Parathyroid adenoma (tissue), 2 donors: ENCODE data around the gene PAXX.
A peak's percentile ranks its signal among the peaks of the same experiment; 100 is the strongest.

Source experiments
- H2AFZ ChIP-seq: fragments of 300-600 bp; sonication (generic); one replicate; pipeline ENCODE4 v1.7.0; 2017; ENCODE audit warnings: antibody characterized with exemption, mild to moderate bottlenecking
- H3K27ac ChIP-seq: fragments of 300-600 bp; sonication (generic); one replicate; pipeline ENCODE4 v1.7.0; 2017
- H3K27me3 ChIP-seq: fragments of 300-600 bp; sonication (generic); one replicate; pipeline ENCODE4 v1.7.0; 2017; ENCODE audit warnings: low read length; ENCODE audit not compliant: control insufficient read depth, insufficient read depth
- H3K36me3 ChIP-seq: fragments of 300-600 bp; sonication (generic); one replicate; pipeline ENCODE4 v1.7.0; 2017; ENCODE audit warnings: low read length; ENCODE audit not compliant: control insufficient read depth, insufficient read depth
- H3K4me1 ChIP-seq: fragments of 300-600 bp; sonication (generic); one replicate; pipeline ENCODE4 v1.7.0; 2017; ENCODE audit warnings: control low read depth
- H3K4me2 ChIP-seq: fragments of 300-600 bp; sonication (generic); one replicate; pipeline ENCODE4 v1.7.0; 2017; ENCODE audit warnings: low read length
- H3K4me3 ChIP-seq: fragments of 300-600 bp; sonication (generic); one replicate; pipeline ENCODE4 v1.7.0; 2017; ENCODE audit warnings: low read depth, low read length
- H3K79me2 ChIP-seq: fragments of 300-600 bp; sonication (generic); one replicate; pipeline ENCODE4 v1.7.0; 2017; ENCODE audit warnings: control low read depth
- H3K9ac ChIP-seq: fragments of 300-600 bp; sonication (generic); one replicate; pipeline ENCODE4 v1.7.0; 2017; ENCODE audit warnings: mild to moderate bottlenecking
- H3K9me3 ChIP-seq: fragments of 300-600 bp; sonication (generic); one replicate; pipeline ENCODE4 v1.7.0; 2017; ENCODE audit warnings: low read length; ENCODE audit not compliant: control insufficient read depth
- TF ChIP-seq, protein P1 (sequence below): fragments of 300-600 bp; sonication (generic); IDR thresholded peaks from one replicate; pipeline ENCODE4 v1.7.0; 2017; ENCODE audit warnings: antibody characterized with exemption, mild to moderate bottlenecking
- donor health status: primary hyperparathyroidism.

PAXX gene

DNA sequence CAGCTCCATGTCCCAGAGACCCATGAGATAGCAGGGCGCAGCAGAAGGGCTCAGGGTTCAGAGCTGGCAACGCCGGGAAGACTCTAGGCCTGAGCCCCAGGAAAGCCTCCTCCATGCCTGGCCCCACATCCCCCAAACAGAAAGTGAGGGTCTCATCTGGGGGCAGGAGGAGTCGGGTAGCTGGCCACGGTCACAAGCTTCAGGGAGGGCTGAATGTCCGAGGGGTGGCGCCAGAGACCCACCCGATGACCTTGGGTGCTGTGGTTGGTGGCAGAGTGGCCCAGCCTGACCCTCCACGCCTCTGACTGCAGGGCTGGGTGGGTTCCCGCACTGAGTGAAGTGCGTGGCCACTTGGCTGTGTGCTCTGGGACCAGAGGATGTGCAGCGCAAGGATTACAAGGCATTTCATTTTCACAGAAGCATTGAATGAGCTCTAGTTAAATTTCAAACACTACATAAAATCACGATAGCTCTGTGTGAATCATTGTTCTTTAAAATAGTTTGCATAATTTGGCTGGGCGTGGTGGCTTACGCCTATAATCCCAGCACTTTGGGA, 44.2 kb upstream of the PAXX start:
- Histone ChIP-seq H2AFZ (no peak overlapping the region), H3K36me3 (no peaks in the 10 kb centered on the region), H3K27ac (no peak overlapping the region), H3K79me2 (no peaks in the 10 kb centered on the region), H3K4me3 (no peak overlapping the region), H3K4me1 (peaks cover 3% of the 10 kb centered on the region), H3K4me2 (no peak overlapping the region), H3K9me3 (no peaks in the 10 kb centered on the region), H3K27me3 (no peaks in the 10 kb centered on the region), H3K9ac (no peak overlapping the region)
- TF ChIP-seq, protein P1, sequence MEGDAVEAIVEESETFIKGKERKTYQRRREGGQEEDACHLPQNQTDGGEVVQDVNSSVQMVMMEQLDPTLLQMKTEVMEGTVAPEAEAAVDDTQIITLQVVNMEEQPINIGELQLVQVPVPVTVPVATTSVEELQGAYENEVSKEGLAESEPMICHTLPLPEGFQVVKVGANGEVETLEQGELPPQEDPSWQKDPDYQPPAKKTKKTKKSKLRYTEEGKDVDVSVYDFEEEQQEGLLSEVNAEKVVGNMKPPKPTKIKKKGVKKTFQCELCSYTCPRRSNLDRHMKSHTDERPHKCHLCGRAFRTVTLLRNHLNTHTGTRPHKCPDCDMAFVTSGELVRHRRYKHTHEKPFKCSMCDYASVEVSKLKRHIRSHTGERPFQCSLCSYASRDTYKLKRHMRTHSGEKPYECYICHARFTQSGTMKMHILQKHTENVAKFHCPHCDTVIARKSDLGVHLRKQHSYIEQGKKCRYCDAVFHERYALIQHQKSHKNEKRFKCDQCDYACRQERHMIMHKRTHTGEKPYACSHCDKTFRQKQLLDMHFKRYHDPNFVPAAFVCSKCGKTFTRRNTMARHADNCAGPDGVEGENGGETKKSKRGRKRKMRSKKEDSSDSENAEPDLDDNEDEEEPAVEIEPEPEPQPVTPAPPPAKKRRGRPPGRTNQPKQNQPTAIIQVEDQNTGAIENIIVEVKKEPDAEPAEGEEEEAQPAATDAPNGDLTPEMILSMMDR, result peak; percentile 43

DNA sequence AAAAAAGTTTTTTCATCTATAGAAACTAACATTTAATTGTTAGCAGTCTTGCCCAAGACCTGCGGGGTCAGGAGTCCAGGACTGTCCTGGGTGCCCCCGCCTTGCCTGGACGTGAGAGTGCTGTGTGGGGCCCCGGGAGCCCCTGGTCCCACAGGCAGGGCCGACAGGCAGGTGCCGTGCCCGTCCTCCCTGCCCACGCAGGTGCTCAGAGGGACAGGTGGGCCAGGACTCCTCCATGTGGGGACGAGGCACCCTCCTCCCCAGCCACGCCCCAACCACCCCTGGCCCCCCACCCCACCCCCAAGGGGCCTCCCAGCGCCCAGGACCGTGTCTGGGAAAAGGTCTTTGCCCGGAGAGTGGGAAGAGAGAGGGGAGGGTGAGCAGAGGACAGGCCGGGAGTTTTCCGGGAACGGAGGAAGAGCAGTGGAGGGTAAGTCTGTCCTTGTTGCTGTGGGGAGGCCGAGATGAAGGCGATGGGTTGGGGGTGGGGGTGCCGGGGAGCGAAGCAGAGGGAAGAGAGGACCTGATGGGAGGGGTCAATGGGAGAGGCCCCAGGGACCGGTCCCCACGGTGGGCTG, 42.9 kb upstream of the PAXX start:
- peak overlapping the region; percentile 99 for H3K4me2 ChIP-seq
- H3K9ac ChIP-seq, result peak overlapping the region; percentile 19
- peak overlapping the region; percentile 87 for H2AFZ ChIP-seq
- peak overlapping the region; percentile 77 for H3K4me3 ChIP-seq
- no peaks in the 10 kb centered on the region for H3K27me3 ChIP-seq
- H3K4me1 ChIP-seq, result no peaks in the 10 kb centered on the region
- peak overlapping the region; percentile 97 for H3K27ac ChIP-seq
- TF ChIP-seq, protein P1, result no peak
- no peaks in the 10 kb centered on the region for H3K9me3 ChIP-seq
- no peaks in the 10 kb centered on the region for H3K79me2 ChIP-seq
- no peaks in the 10 kb centered on the region for H3K36me3 ChIP-seq

DNA sequence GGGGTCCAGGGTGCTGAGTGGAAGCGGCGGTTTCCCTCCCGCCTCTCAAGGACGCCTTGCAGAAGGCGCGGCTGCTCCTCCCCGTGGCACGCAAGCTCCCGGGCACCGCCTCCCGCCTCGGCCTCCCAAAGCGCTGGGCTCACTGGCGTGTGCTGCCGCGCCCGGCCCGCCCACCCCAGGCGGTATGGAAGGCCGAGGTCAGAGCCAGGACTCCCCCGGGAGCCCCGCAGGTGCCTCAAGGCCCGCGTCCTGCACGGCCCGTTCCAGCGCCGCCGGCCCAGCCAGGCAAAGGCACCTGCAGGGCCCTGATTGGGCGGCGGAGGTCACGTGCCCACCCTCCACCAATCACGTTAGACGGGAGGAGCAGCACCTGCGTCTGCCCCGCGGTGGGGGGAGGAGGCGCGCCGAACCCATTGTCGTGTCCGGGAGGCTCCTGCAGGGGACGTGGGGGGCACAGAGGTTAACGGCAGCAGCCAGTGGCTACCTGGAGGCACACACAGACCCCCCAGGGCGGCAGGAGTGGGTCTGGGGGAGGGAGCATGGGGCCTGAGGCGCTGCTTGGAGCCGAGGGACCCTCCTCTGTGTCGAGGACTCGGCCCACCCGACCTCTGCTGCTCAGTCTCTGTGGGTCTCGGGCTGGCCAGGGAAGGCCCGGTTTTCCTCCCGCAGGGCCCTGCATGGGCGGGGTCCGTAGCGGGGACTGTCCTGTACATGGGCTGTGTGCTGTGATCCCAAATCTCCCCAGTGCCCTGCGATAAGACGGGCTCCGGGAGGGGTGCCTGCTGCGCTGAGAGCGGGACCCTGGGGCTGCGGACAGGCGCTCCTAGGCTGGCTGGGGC, 42.2 kb upstream of the PAXX start:
- TF ChIP-seq, protein P1, result no peak
- Histone ChIP-seq H3K4me3 (peak overlapping the region; percentile 77), H3K79me2 (no peaks in the 10 kb centered on the region), H3K27ac (peak overlapping the region; percentile 97), H2AFZ (peak overlapping the region; percentile 87), H3K4me1 (no peaks in the 10 kb centered on the region), H3K36me3 (no peaks in the 10 kb centered on the region), H3K4me2 (peak overlapping the region; percentile 99), H3K9me3 (no peaks in the 10 kb centered on the region), H3K27me3 (no peaks in the 10 kb centered on the region), H3K9ac (no peak overlapping the region)

DNA sequence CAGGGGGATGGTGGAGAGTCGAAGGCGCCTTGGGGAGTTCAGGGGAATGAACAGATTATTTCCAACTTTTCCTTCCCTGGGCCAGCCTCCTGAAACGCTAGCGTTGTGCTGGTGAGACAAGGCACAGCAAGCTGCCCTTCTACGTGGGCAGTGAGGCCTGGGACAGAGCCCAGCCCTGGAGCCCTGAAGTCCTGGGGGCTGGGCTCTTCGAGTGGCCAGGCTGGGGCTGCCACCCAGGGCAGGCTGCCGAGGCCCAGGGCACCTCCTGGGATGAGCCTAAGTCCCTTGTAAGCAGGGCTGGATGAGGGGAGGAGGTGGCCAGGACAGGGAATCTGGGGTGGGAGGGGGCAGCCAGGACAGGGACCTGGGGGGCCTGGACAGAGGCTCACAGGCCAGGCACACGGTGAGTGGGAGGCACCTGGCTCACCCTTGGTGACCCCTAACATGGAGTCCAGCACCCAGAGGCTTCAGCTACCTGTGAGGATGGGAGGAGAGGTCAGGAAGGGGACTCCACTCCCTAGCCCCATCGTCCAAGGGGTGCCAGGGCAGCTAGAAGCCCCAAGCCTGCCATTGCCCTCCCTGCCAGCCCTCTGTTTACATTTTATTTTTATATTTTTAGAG, 41.5 kb upstream of the PAXX start:
- Histone ChIP-seq H3K36me3 (no peaks in the 10 kb centered on the region), H3K79me2 (no peaks in the 10 kb centered on the region), H3K9ac (no peak overlapping the region), H3K27me3 (no peaks in the 10 kb centered on the region), H3K4me1 (no peaks in the 10 kb centered on the region), H3K4me3 (peak overlapping the region; percentile 77), H3K4me2 (peak overlapping the region; percentile 99), H2AFZ (peak overlapping the region; percentile 87), H3K27ac (peak overlapping the region; percentile 97), H3K9me3 (no peaks in the 10 kb centered on the region)
- TF ChIP-seq, protein P1, result no peak
